ENCODE results near the gene SEMA3A.
"Not testable (repeated sequence)": the region's sequence is repeated elsewhere in the genome, so short reads cannot be mapped to it uniquely, and the experiment has no call there.

The SEMA3A gene

GRCh38 chr7:84057576-84057975, 137.0 kb downstream of the SEMA3A start:
- DNase-seq = no peak

- DNase-seq = no peak
These were observed 138.5 kb downstream of the SEMA3A start for GRCh38 chr7:84055904-84056605.

GRCh38 chr7:84055199-84055598, 139.4 kb downstream of the SEMA3A start:
- not testable (repeated sequence) for DNase-seq

- DNase-seq = no peak
These were observed 145.3 kb downstream of the SEMA3A start for GRCh38 chr7:84049071-84049836.

- DNase-seq = no peak
These were observed 147.5 kb downstream of the SEMA3A start for GRCh38 chr7:84047085-84047484.

- no peak for DNase-seq
These were observed 149.8 kb downstream of the SEMA3A start for GRCh38 chr7:84044834-84045233.

- DNase-seq = no peak
These were observed 150.9 kb downstream of the SEMA3A start for GRCh38 chr7:84043661-84044191.

GRCh38 chr7:84042110-84042539, 152.5 kb downstream of the SEMA3A start:
- DNase-seq = no peak

GRCh38 chr7:84041649-84042048, 152.9 kb downstream of the SEMA3A start:
- no peak for DNase-seq

- peak; percentile 89 for DNase-seq
These were observed 154.2 kb downstream of the SEMA3A start for GRCh38 chr7:84040355-84040754.

GRCh38 chr7:84039432-84039831, 155.2 kb downstream of the SEMA3A start:
- DNase-seq = no peak

GRCh38 chr7:84027678-84028077, 166.9 kb downstream of the SEMA3A start:
- no peak for DNase-seq

- no peak for DNase-seq
These were observed 169.2 kb downstream of the SEMA3A start for GRCh38 chr7:84025332-84025927.

GRCh38 chr7:84022684-84023308, 171.8 kb downstream of the SEMA3A start:
- peak; percentile 76 for DNase-seq

- no peak for DNase-seq
These were observed 172.6 kb downstream of the SEMA3A start for GRCh38 chr7:84022009-84022408.

- no peak for DNase-seq
These were observed 173.2 kb downstream of the SEMA3A start for GRCh38 chr7:84021292-84021908.

GRCh38 chr7:84017651-84018050, 176.9 kb downstream of the SEMA3A start:
- DNase-seq = no peak

- no peak for DNase-seq
These were observed 180.9 kb downstream of the SEMA3A start for GRCh38 chr7:84013616-84014240.

- no peak for DNase-seq
These were observed 184.8 kb downstream of the SEMA3A start for GRCh38 chr7:84009782-84010181.

- no peak for DNase-seq
These were observed 185.5 kb downstream of the SEMA3A start for GRCh38 chr7:84009051-84009450.

- no peak for DNase-seq
These were observed 191.4 kb downstream of the SEMA3A start for GRCh38 chr7:84003191-84003590.

- DNase-seq = no peak
These were observed 192.2 kb downstream of the SEMA3A start for GRCh38 chr7:84002348-84002747.

All from COR-L47 (cell line).